HG02938 (cell line): ENCODE results near the gene NR2C1.

Experiments
- ATAC-seq: cut with Tn5 transposase; IDR thresholded peaks from one replicate; pipeline ENCODE4 v1.9.1; 2021; ENCODE audit warnings: mild to moderate bottlenecking, moderate library complexity; ENCODE audit not compliant: unreplicated experiment

NR2C1 gene

DNA sequence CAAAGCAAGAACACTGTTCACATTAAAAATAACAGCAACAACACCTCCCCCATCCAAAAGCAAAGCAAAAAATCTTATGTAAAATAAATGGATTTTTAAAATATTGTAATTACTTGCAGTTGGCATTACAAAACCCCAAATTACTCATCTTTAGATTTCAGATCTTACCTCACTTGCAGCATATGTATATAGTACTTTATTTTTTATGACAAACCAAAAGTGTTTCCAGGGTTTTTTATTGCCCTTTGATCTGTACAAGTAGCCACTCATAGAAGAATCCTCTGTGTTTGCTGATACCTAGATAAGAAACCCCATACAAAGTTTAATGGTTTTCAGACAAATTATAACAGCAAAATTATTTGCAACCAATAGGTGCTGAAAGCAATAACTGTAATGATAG is 12.2 kb upstream of the NR2C1 start:
- ATAC-seq = no peak

DNA sequence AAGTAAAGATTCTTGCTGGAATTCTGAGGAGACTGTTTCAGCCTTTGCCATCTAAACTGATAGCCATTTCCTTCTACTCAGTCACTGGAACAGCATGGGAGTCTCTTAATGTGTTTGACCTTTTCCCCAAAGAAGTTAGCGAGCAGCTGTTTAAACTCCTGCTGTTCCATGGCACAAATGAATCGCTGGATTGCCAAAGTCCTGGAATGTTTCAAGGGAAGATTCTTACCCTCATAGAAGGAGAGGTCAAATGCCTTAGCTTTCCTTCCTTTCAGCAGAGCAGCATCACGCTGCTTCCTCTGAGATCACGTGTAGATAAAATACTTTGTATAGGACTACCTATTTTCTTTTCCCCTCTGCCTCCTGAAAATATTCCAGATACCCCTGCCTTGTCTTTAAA is 10.5 kb upstream of the NR2C1 start:
- ATAC-seq = no peak

- no peak for ATAC-seq
Measured at GRCh38 chr12:95083471-95083870, 10.1 kb upstream of the NR2C1 start.

DNA sequence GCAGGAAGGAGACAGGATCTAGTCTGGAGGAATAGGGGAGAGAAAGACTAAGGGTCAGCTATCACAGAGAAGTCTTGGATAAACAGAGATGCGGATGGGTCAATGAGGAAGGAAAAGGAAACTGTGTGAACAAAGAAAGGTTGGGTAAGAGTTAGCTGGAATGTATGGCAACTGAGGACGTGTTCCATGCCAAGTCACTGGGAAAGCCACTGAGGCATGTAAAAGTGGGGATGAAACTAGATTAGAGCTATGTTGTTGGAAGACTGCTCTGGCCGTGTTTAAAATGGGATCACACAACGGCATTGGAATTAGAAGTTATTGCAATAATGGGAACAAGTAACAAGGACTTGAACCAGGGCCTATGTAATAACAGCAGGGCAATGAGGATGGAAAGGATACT is 3.9 kb upstream of the NR2C1 start:
- ATAC-seq = no peak

GRCh38 chr12:95074766-95075165 is 1.3 kb upstream of the NR2C1 start:
- ATAC-seq = no peak

DNA sequence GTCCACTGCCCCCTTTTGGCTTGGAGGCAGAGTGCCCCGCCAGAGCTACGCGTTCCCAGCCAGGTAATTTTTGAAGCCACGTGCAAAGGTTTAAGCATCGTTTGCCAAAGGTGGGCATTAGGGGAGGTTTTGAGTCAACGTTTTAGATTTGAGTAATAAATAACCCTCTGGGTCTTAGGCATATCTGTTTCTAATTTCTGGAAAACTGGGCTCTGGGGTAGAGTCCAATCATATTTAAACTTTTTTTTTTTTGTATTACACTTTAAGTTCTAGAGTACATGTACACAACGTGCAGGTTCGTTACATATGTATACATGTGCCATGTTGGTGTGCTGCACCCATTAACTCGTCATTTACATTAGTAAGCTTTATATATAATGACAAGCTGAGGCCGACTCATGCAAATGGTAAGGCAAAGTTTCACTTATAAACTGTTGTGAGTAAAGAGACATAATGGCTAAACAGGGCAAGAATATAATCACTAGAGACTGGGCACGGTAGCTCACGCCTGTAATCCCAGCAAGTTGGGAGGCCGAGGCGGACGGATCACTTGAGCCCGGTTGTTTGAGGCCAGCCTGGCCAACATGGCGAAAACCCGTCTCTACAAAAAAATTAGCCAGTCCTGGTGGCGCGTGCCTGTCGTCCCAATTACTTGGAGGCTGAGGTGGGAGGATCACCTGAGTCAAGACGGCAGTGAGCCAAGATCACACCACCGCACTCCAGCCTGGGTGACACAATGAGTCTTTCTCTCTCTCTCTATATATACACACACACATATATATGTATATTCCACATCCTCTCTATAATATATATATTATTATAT is 491 bp upstream of the NR2C1 start:
- ATAC-seq = peak; percentile 4

DNA sequence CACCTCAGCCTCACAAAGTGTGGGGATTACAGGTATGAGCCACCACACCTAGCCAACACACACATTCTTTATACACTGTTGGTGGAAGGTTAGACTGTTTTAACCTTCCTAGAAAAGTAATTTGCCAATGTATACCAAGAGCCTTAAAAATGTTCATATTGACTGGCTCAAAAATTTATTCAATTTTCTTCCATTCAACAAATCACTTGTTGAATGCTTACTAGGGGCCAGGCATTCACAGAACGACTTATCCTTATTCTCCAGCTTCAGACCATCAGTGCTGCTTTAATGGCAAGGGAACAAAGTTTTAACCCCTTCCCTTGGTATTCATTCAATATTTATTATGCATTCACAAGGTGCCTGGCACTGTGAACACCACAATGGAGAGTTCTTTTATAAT is 3.0 kb downstream of the NR2C1 start:
- ATAC-seq = no peak

DNA sequence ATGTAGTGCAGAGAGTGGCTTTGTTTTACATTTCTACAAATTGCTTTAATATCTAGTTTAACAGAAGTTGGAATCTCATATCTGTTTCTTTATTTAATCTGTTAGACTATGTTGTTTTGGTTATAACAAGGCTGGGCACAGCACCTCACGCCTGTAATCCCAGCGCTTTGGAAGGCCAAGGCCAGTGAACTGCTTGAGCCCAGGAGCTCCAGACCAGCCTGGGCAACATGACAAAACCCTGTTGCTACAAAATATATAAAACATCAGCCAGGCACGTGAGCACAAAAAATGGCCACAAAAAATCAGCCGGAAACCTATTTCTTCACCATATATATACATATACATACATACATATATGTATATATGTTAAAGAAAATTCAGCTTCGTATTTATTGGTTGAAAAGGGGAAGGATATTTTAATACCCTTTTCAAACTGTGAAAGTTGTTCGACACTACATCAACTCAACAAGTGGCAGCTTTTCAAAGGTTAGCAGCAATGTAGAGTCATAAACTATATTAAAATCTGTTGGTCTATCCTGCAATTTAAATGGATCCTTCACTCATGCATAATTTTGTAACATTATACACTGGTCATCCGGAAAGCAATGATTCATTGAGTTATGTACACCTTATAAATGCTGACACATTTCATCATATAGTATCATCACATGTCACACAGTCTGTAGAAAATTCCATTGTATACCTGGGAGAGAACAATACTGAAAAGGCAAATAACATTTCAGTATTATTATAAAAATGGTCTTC is 7.1 kb downstream of the NR2C1 start:
- ATAC-seq = no peak

DNA sequence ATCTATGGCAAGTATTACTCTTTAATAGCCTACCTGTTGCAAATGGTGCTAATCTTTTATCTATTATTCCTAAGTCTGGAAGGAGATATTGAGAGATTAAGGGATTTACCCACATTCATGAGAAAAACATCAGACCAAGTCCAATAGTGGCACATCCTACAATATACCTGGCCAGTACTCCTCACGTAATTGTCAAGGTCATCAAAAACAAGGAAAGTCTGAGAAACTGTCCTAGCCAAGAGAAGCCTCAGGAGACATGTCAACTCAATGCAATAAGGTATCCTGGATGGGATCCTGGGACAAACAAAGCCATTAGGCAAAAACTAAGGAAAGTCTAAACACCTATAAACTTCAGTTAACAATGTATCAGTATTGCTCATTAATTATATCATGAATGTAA is 12.5 kb downstream of the NR2C1 start:
- no peak for ATAC-seq

GRCh38 chr12:95059984-95060383 is 13.4 kb downstream of the NR2C1 start:
- ATAC-seq = no peak

- ATAC-seq = no peak
Measured at GRCh38 chr12:95057424-95057823, 16.0 kb downstream of the NR2C1 start.

DNA sequence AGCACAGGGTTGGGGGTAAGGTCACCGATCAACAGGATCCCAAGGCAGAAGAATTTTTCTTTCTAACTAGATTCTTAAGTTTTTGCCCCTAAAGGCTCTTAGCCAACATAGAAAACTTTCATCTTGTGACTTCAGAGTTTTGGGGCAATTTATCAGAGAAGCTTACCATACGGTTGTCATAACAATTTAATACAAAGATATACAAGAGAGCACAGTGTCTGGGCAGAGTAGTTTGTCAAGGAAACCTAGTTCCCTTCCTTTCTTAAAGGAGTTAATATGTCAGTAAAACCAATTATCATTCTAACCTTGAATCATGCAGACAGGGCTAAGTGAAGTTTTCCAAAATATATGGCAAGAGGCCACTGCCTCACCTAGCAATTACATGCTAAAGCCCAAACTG is 18.4 kb downstream of the NR2C1 start:
- ATAC-seq = no peak

GRCh38 chr12:95054206-95054605 is 19.2 kb downstream of the NR2C1 start:
- no peak for ATAC-seq

GRCh38 chr12:95051241-95051640 is 22.2 kb downstream of the NR2C1 start:
- no peak for ATAC-seq

- ATAC-seq = no peak
Measured at GRCh38 chr12:95037906-95038305, 35.5 kb downstream of the NR2C1 start.

GRCh38 chr12:95034750-95035149 is 38.7 kb downstream of the NR2C1 start:
- no peak for ATAC-seq

- no peak for ATAC-seq
Measured at GRCh38 chr12:95022477-95022876, 50.9 kb downstream of the NR2C1 start.

GRCh38 chr12:95017482-95017881 is 55.9 kb downstream of the NR2C1 start:
- ATAC-seq = no peak

GRCh38 chr12:95016120-95016519 is 57.3 kb downstream of the NR2C1 start:
- ATAC-seq = no peak

DNA sequence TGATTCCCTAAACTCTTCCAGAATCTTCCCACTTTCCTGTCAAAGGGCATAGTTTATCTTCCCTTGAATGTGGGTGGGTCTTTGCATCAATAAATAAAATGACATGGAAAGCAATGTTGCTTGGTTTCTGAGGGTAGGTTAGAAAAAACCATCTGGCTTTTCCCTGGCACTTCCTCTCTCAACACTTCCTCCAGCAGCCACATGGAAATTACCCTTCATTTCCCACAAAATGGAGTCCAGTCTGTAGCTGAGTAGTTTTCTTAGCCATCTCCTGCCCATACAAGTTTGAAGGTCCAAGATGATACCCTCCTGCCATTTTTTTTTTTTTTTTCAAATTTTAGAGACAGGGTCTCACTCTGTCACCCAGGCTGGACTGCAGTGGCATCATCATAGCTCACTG is 58.9 kb downstream of the NR2C1 start:
- no peak for ATAC-seq

- ATAC-seq = no peak
Measured at GRCh38 chr12:95006206-95006605, 67.2 kb downstream of the NR2C1 start.

DNA sequence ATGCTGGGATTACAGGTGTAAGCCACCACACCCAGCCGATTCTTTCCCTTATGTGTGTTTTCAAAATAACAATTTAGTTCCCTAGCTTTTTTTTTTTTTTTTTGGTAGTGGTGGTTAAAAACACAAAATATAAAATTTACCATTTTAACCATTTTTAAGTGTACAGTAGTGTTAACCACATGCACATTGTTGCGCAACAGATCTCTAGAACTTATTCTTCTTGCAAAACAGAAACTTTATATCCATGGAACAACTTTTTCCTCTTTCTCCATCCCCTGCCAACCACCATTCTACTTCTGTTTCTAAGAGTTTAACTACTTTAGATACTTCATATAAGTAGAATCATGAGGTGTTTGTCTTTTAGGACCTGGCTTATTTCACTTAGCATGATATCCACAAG is 68.8 kb downstream of the NR2C1 start:
- ATAC-seq = no peak
